IMR-90 (cell line): ENCODE data around the gene KIF9. TPM values are rescaled to one million over a fixed set of nuclear protein-coding genes. Genes with fewer than 3 reads are reported as not detected.

Experiments
- FOS ChIP-seq: fragments of 150-350 bp; IDR thresholded peaks from 2 replicates; pipeline ENCODE4 v1.6.1; 2016; ENCODE audit warnings: low read depth, low read length
- MAZ ChIP-seq: IDR thresholded peaks from 2 replicates; pipeline ENCODE4 v1.6.1; 2012; ENCODE audit warnings: low read depth, mild to moderate bottlenecking, low read length, improper control_type of control experiment, moderate library complexity, borderline replicate concordance
- polyA plus RNA-seq, 3 experiments: library from polyadenylated mRNA; depleted of rRNA; stranded (reverse); fragments of >200 nt; gene quantifications; 2 replicates each; pipeline ENCODE4 v1.2.3, GENCODE V29; 2012; ENCODE audit warnings: low replicate concordance in 1 of 3
- total RNA-seq: library from RNA; depleted of rRNA; stranded (reverse); fragments of >200 nt; gene quantifications from 2 replicates; pipeline ENCODE4 v1.2.3, GENCODE V29; 2012
- TF ChIP-seq, protein P1 (sequence below): conservative IDR thresholded peaks from 2 replicates; pipeline ENCODE4 v1.5.1; 2012; ENCODE audit warnings: mild to moderate bottlenecking, low read depth, low read length, improper control_type of control experiment

KIF9 gene
- total and polyA plus RNA-seq, 2 of the 4 experiments (the other 2 are of a cell fraction) = 1.8 to 5.0 TPM

DNA sequence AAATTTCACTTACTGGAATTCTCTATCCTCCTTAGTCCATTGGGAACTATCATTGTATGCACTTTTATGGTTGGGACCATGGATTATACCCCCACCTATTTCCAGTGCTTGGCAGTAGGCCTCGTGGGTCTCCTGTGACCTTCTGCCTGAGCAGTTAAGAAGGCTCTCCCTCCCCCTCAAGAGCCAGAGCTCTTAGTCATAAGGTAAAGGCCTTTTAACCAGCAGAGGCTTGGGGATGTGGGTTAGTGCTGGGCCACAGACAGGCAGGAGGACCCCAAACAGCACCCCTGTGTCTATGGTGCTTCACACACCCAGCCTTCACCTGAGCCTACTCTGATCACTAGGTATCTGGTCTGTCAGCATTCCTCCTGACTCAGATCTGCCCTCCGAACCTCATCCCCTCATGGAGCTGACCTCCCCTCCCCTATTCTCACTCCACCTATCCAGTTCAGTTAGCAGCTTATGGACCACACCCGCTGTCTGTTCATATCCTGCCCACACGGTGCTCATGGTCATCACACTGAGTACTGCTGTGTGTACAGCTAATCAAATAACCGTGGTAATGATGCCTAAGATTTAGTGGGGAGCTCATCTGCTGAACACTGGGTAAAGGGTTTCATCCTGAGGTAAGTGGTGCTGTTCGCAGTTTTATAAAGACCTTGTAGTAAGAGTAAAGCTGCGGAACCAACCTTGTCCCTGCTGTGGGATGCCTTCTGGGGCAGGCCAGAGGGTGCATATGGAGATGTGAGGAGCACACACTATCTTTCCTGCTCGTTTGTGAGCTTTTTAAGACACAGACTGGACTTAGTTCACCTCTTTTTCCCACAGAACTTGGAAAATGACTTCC is 41.1 kb upstream of the KIF9 start (continued):
- TF ChIP-seq, protein P1, sequence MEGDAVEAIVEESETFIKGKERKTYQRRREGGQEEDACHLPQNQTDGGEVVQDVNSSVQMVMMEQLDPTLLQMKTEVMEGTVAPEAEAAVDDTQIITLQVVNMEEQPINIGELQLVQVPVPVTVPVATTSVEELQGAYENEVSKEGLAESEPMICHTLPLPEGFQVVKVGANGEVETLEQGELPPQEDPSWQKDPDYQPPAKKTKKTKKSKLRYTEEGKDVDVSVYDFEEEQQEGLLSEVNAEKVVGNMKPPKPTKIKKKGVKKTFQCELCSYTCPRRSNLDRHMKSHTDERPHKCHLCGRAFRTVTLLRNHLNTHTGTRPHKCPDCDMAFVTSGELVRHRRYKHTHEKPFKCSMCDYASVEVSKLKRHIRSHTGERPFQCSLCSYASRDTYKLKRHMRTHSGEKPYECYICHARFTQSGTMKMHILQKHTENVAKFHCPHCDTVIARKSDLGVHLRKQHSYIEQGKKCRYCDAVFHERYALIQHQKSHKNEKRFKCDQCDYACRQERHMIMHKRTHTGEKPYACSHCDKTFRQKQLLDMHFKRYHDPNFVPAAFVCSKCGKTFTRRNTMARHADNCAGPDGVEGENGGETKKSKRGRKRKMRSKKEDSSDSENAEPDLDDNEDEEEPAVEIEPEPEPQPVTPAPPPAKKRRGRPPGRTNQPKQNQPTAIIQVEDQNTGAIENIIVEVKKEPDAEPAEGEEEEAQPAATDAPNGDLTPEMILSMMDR = no peak
- TF ChIP-seq MAZ (no peak), FOS (no peak)
